GM12892 (cell line): ENCODE results near the gene C2orf68.

Experiments used
- POLR2A ChIP-seq: IDR thresholded peaks from 2 replicates; pipeline ENCODE4 v1.6.1; 2011; ENCODE audit warnings: low read depth, low read length, control low read depth
- POLR2AphosphoS5 ChIP-seq: IDR thresholded peaks from 2 replicates; pipeline ENCODE4 v1.6.1; 2011; ENCODE audit warnings: low read depth, low read length, control low read depth

DNA sequence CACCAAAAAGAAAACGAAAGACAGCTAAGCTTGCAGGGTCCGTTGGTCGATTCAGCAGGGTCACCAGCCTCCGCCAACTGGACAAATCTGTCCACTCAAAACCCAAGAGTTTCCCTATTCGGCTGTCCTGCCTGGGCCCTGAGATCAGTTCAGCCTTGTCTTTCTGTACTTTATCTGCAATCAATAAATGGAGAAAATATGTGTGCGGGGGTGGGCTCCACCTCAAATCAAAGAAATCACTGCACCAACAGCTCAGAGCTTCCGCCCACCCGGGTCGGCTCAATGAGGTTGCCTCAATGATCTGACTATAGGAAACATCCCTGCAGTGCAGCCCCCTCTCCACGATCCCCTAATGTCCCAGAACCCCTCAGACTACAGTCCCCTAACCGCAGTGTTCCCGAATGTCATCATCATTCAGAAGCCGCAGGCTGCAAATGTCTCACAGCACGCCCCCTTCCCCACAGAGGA is 51.0 kb downstream of the C2orf68 start:
- TF ChIP-seq POLR2AphosphoS5 (no peak), POLR2A (no peak)
